ENCODE results near the gene CEP44. TPM values are rescaled to one million over a fixed set of nuclear protein-coding genes. Genes with fewer than 3 reads are reported as not detected.
"Not testable (repeated sequence)": the region's sequence is repeated elsewhere in the genome, so short reads cannot be mapped to it uniquely, and the experiment has no call there.

The CEP44 gene
- total and polyA plus RNA-seq, 2 experiments from 2014 or later = 6.1 to 8.1 TPM

GRCh38 chr4:174358410-174358809, 74.7 kb downstream of the CEP44 start:
- H3K4me3 ChIP-seq = no peak overlapping the region
- H3K79me2 ChIP-seq (ENCODE audit: insufficient read depth) = no peaks in the 10 kb centered on the region
- no peaks in the 10 kb centered on the region for H4K20me1 ChIP-seq (ENCODE audit: insufficient read depth)
- H3K27me3 ChIP-seq (replicated peaks; ENCODE audit: insufficient read depth) = no peaks in the 10 kb centered on the region
- no peak overlapping the region for H2AFZ ChIP-seq
- H3K9ac ChIP-seq = no peak overlapping the region
- H3K9me3 ChIP-seq (ENCODE audit: low read depth) = no peaks in the 10 kb centered on the region
- H3F3A ChIP-seq (ENCODE audit: insufficient read depth) = peaks cover 12% of the 10 kb centered on the region
- H3K9me2 ChIP-seq (ENCODE audit: insufficient read depth) = no peaks in the 10 kb centered on the region
- H3K27ac ChIP-seq = no peak overlapping the region
- peaks cover 22% of the 10 kb centered on the region for H3K4me1 ChIP-seq (ENCODE audit: insufficient read depth)
- TF ChIP-seq EZH2phosphoT487 (IDR thresholded peaks at IDR 0.05; ENCODE audit: insufficient read depth, low read depth) (no peak), EZH2 (IDR thresholded peaks at IDR 0.05; ENCODE audit: insufficient read depth, poor library complexity, severe bottlenecking) (no peak)
- in situ Hi-C loops (cut with MboI) = loop anchor here (25.0 kb wide), 1 partner anchor 1179 kb away; no protein-coding TSS in a partner anchor
- H3K4me2 ChIP-seq (ENCODE audit: unreplicated experiment) = peak overlapping the region; percentile 31
- 92 to 100% methylated on average over 1 of the region's 1 CpG for WGBS, 2 experiments (ENCODE audit: low coverage in 1 of 2, low lambda C conversion rate in 2 of 2, missing lambda C conversion rate in 2 of 2)
- H3K36me3 ChIP-seq (ENCODE audit: low read depth) = no peaks in the 10 kb centered on the region
- no peak for DNase-seq

GRCh38 chr4:174358829-174359228, 75.1 kb downstream of the CEP44 start:
- no peak for TF ChIP-seq EZH2phosphoT487 (IDR thresholded peaks at IDR 0.05; ENCODE audit: insufficient read depth, low read depth)
- Histone ChIP-seq H4K20me1 (ENCODE audit: insufficient read depth) (no peaks in the 10 kb centered on the region), H3K4me1 (ENCODE audit: insufficient read depth) (peaks cover 22% of the 10 kb centered on the region), H3K9ac (no peak overlapping the region), H3K27ac (peak overlapping the region; percentile 3; the same call in 1 of the 2 replicates), H3K36me3 (ENCODE audit: low read depth) (no peaks in the 10 kb centered on the region), H3F3A (ENCODE audit: insufficient read depth) (peaks cover 12% of the 10 kb centered on the region), H3K4me3 (no peak overlapping the region), H3K27me3 (replicated peaks; ENCODE audit: insufficient read depth) (no peaks in the 10 kb centered on the region), H3K79me2 (ENCODE audit: insufficient read depth) (no peaks in the 10 kb centered on the region), H3K9me2 (ENCODE audit: insufficient read depth) (no peaks in the 10 kb centered on the region), H3K4me2 (ENCODE audit: unreplicated experiment) (peak overlapping the region; percentile 31), H2AFZ (no peak overlapping the region), H3K9me3 (ENCODE audit: low read depth) (no peaks in the 10 kb centered on the region)
- peak; percentile 79 for DNase-seq
- in situ Hi-C loops (cut with MboI) = loop anchor here (25.0 kb wide), 1 partner anchor 1178 kb away; no protein-coding TSS in a partner anchor
- 0% methylated on average over 1 of the region's 1 CpG for WGBS, 2 experiments (ENCODE audit: low coverage in 1 of 2, low lambda C conversion rate in 2 of 2, missing lambda C conversion rate in 2 of 2)

GRCh38 chr4:174362340-174362739, 78.6 kb downstream of the CEP44 start:
- Histone ChIP-seq H3K9me2 (ENCODE audit: insufficient read depth) (no peaks in the 10 kb centered on the region), H3K4me3 (no peak overlapping the region), H3K27me3 (replicated peaks; ENCODE audit: insufficient read depth) (no peaks in the 10 kb centered on the region), H3K79me2 (ENCODE audit: insufficient read depth) (no peaks in the 10 kb centered on the region), H3K9ac (no peak overlapping the region), H2AFZ (no peak overlapping the region), H3K36me3 (ENCODE audit: low read depth) (no peaks in the 10 kb centered on the region), H3K4me2 (ENCODE audit: unreplicated experiment) (no peak overlapping the region), H4K20me1 (ENCODE audit: insufficient read depth) (no peaks in the 10 kb centered on the region), H3K4me1 (ENCODE audit: insufficient read depth) (peaks cover 22% of the 10 kb centered on the region), H3F3A (ENCODE audit: insufficient read depth) (peaks cover 12% of the 10 kb centered on the region), H3K27ac (no peak overlapping the region), H3K9me3 (ENCODE audit: low read depth) (no peaks in the 10 kb centered on the region)
- no peak for DNase-seq
- WGBS, 2 experiments (ENCODE audit: low coverage in 1 of 2, low lambda C conversion rate in 2 of 2, missing lambda C conversion rate in 2 of 2) = 98% methylated on average over 2 of the region's 2 CpGs
- no peak for TF ChIP-seq EZH2 (IDR thresholded peaks at IDR 0.05; ENCODE audit: insufficient read depth, poor library complexity, severe bottlenecking)
- no peak for TF ChIP-seq EZH2phosphoT487 (IDR thresholded peaks at IDR 0.05; ENCODE audit: insufficient read depth, low read depth)
- in situ Hi-C loops (cut with MboI) = loop anchor here (10.0 to 25.0 kb wide), 2 partner anchors 272 to 1175 kb away; no protein-coding TSS in a partner anchor

- H3F3A ChIP-seq (ENCODE audit: insufficient read depth); H3K4me3 ChIP-seq: not testable (repeated sequence)
- in situ Hi-C loops (cut with MboI) = loop anchor here (10.0 to 25.0 kb wide), 2 partner anchors 271 to 1174 kb away; no protein-coding TSS in a partner anchor
These were observed 80.1 kb downstream of the CEP44 start for GRCh38 chr4:174363782-174364181.

More at GRCh38 chr4:174363782-174364181, 80.1 kb downstream of the CEP44 start:
- H3K4me1 ChIP-seq (ENCODE audit: insufficient read depth); DNase-seq; H4K20me1 ChIP-seq (ENCODE audit: insufficient read depth); H3K9me2 ChIP-seq (ENCODE audit: insufficient read depth); H3K36me3 ChIP-seq (ENCODE audit: low read depth); H3K9me3 ChIP-seq (ENCODE audit: low read depth); H3K4me2 ChIP-seq (ENCODE audit: unreplicated experiment); H3K27me3 ChIP-seq (replicated peaks; ENCODE audit: insufficient read depth); H3K27ac ChIP-seq; H3K79me2 ChIP-seq (ENCODE audit: insufficient read depth); H2AFZ ChIP-seq; H3K9ac ChIP-seq: not testable (repeated sequence)
- WGBS, 2 experiments (ENCODE audit: low coverage in 1 of 2, low lambda C conversion rate in 2 of 2, missing lambda C conversion rate in 2 of 2) = 69 to 80% methylated on average over 1 of the region's 1 CpG

Measured in GM23248 (cell line).